Measurements from ENCODE around the gene AAK1. TPM values are rescaled to one million over a fixed set of nuclear protein-coding genes. Genes with fewer than 3 reads are reported as not detected.
"Not testable (repeated sequence)": the region's sequence is repeated elsewhere in the genome, so short reads cannot be mapped to it uniquely, and the experiment has no call there.

AAK1 gene
- total RNA-seq, 3 donors from 2014 or later, result 62.4 to 68.4 (median 66.2) TPM

DNA sequence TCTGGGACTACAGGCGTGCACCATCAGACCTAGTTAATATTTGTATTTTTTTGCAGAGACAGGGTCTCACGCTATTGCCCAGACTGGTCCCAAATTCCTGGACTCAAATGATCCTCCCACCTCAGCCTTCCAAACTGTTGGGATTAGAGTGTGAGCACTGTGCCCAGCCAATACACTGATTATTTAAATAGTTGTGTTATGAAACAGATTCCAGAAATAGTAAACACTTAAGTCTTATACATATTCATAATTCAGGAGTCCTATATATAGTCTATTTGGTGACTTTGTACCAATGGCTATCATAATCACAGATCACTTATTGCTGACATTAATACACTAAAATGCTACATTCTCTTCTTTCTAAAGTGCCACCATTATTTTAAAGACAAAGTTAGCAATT is 219.1 kb downstream of the AAK1 start:
- DNase-seq (no peak), ATAC-seq (no peak)
- H3K4me3 ChIP-seq, result no peak overlapping the region
- H3K9me3 ChIP-seq, result no peaks in the 10 kb centered on the region
- H3K36me3 ChIP-seq (ENCODE audit: low read depth), result no peaks in the 10 kb centered on the region
- H3K4me1 ChIP-seq (ENCODE audit: low read depth), result no peaks in the 10 kb centered on the region
- intact Hi-C loops (cut with DNase I, micrococcal nuclease), result no loop called here
- TF ChIP-seq CTCF (IDR thresholded peaks at IDR 0.05), result no peak

GRCh38 chr2:69422198-69422597 is 221.3 kb downstream of the AAK1 start:
- ATAC-seq, result no peak
- intact Hi-C loops (cut with DNase I, micrococcal nuclease), result no loop called here

GRCh38 chr2:69419111-69419510 is 224.4 kb downstream of the AAK1 start:
- ATAC-seq; H3K4me1 ChIP-seq (ENCODE audit: low read depth); intact Hi-C loops (cut with DNase I, micrococcal nuclease); DNase-seq; H3K4me3 ChIP-seq; H3K9me3 ChIP-seq; H3K36me3 ChIP-seq (ENCODE audit: low read depth): not testable (repeated sequence)

More at GRCh38 chr2:69422198-69422597, 221.3 kb downstream of the AAK1 start:
- TF ChIP-seq CTCF (IDR thresholded peaks at IDR 0.05), result no peak
- Histone ChIP-seq H3K4me3 (no peak overlapping the region), H3K4me1 (ENCODE audit: low read depth) (no peaks in the 10 kb centered on the region), H3K36me3 (ENCODE audit: low read depth) (no peaks in the 10 kb centered on the region), H3K9me3 (no peaks in the 10 kb centered on the region)
- DNase-seq, result no peak

DNA sequence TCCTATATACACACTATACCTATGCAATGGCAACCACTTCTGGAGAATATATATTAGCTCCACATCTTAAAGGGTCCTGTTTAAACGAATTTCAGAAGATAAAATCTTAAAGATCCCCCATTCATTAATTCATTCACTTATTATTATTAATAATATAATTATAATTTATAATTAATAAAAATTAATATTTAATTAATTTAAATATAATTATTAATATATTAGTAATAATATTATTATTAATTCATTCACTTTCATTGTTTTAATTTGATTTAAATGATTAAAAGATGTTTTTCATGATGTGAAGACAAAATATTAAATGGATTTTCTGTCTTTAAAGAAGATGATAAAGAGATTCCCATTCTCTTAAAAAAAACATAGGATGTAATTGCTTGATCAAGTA is 227.4 kb downstream of the AAK1 start:
- no peak for TF ChIP-seq CTCF (IDR thresholded peaks at IDR 0.05)
- DNase-seq (no peak), ATAC-seq (no peak)
- intact Hi-C loops (cut with DNase I, micrococcal nuclease), result no loop called here
- H3K4me1 ChIP-seq (ENCODE audit: low read depth), result no peaks in the 10 kb centered on the region
- no peaks in the 10 kb centered on the region for H3K9me3 ChIP-seq
- H3K36me3 ChIP-seq (ENCODE audit: low read depth), result no peaks in the 10 kb centered on the region
- H3K4me3 ChIP-seq, result no peak overlapping the region

Other genes starting within 250 kb of the AAK1 start
- gene NFU1, start 206.3 kb downstream of the AAK1 start, total RNA-seq, result 10 to 100 TPM; 38.9 to 60.6 (median 47.2) TPM
- gene ANXA4, start 98.4 kb upstream of the AAK1 start, total RNA-seq, result 100 to 1,000 TPM; 176 to 345 (median 228) TPM
- 10 to 100 TPM; 13.5 to 30.2 (median 18.8) TPM for gene GMCL1, start 185.9 kb upstream of the AAK1 start, total RNA-seq